Parathyroid adenoma (tissue), 2 donors: ENCODE measurements around the gene MRE11.

Experiments
- H2AFZ ChIP-seq: fragments of 300-600 bp; sonication (generic); one replicate; pipeline ENCODE4 v1.7.0; 2017; ENCODE audit warnings: antibody characterized with exemption, mild to moderate bottlenecking
- H3K27ac ChIP-seq: fragments of 300-600 bp; sonication (generic); one replicate; pipeline ENCODE4 v1.7.0; 2017
- H3K27me3 ChIP-seq: fragments of 300-600 bp; sonication (generic); one replicate; pipeline ENCODE4 v1.7.0; 2017; ENCODE audit warnings: low read length; ENCODE audit not compliant: control insufficient read depth, insufficient read depth
- H3K36me3 ChIP-seq: fragments of 300-600 bp; sonication (generic); one replicate; pipeline ENCODE4 v1.7.0; 2017; ENCODE audit warnings: low read length; ENCODE audit not compliant: control insufficient read depth, insufficient read depth
- H3K4me1 ChIP-seq: fragments of 300-600 bp; sonication (generic); one replicate; pipeline ENCODE4 v1.7.0; 2017; ENCODE audit warnings: control low read depth
- H3K4me2 ChIP-seq: fragments of 300-600 bp; sonication (generic); one replicate; pipeline ENCODE4 v1.7.0; 2017; ENCODE audit warnings: low read length
- H3K4me3 ChIP-seq: fragments of 300-600 bp; sonication (generic); one replicate; pipeline ENCODE4 v1.7.0; 2017; ENCODE audit warnings: low read depth, low read length
- H3K79me2 ChIP-seq: fragments of 300-600 bp; sonication (generic); one replicate; pipeline ENCODE4 v1.7.0; 2017; ENCODE audit warnings: control low read depth
- H3K9ac ChIP-seq: fragments of 300-600 bp; sonication (generic); one replicate; pipeline ENCODE4 v1.7.0; 2017; ENCODE audit warnings: mild to moderate bottlenecking
- H3K9me3 ChIP-seq: fragments of 300-600 bp; sonication (generic); one replicate; pipeline ENCODE4 v1.7.0; 2017; ENCODE audit warnings: low read length; ENCODE audit not compliant: control insufficient read depth
- CTCF ChIP-seq: fragments of 300-600 bp; sonication (generic); IDR thresholded peaks from one replicate; pipeline ENCODE4 v1.7.0; 2017; ENCODE audit warnings: antibody characterized with exemption, mild to moderate bottlenecking
- donor health status: primary hyperparathyroidism.

The MRE11 gene

GRCh38 chr11:94533696-94534630 lies 40.3 kb upstream of the MRE11 start:
- Histone ChIP-seq H3K4me3 (no peak overlapping the region), H3K27ac (no peak overlapping the region)
- no peak for TF ChIP-seq CTCF

GRCh38 chr11:94533206-94533605 lies 39.6 kb upstream of the MRE11 start:
- TF ChIP-seq CTCF: no peak
- Histone ChIP-seq H3K27me3 (no peaks in the 10 kb centered on the region), H2AFZ (no peak overlapping the region), H3K27ac (no peak overlapping the region), H3K4me3 (no peak overlapping the region), H3K9ac (no peak overlapping the region), H3K4me1 (no peaks in the 10 kb centered on the region), H3K9me3 (no peaks in the 10 kb centered on the region), H3K4me2 (no peak overlapping the region), H3K36me3 (no peaks in the 10 kb centered on the region), H3K79me2 (no peaks in the 10 kb centered on the region)

More at GRCh38 chr11:94533696-94534630, 40.3 kb upstream of the MRE11 start:
- H3K4me1 ChIP-seq: no peaks in the 10 kb centered on the region
- H3K27me3 ChIP-seq: no peaks in the 10 kb centered on the region
- no peaks in the 10 kb centered on the region for H3K36me3 ChIP-seq
- H3K4me2 ChIP-seq: no peak overlapping the region
- no peak overlapping the region for H3K9ac ChIP-seq
- no peaks in the 10 kb centered on the region for H3K79me2 ChIP-seq
- no peaks in the 10 kb centered on the region for H3K9me3 ChIP-seq
- no peak overlapping the region for H2AFZ ChIP-seq

- Histone ChIP-seq H3K4me2 (no peak overlapping the region), H3K9me3 (no peaks in the 10 kb centered on the region), H3K9ac (no peak overlapping the region), H3K36me3 (no peaks in the 10 kb centered on the region), H3K4me1 (no peaks in the 10 kb centered on the region), H3K27me3 (no peaks in the 10 kb centered on the region), H2AFZ (no peak overlapping the region), H3K4me3 (no peak overlapping the region), H3K79me2 (no peaks in the 10 kb centered on the region), H3K27ac (no peak overlapping the region)
- no peak for TF ChIP-seq CTCF
Measured at GRCh38 chr11:94532211-94532610, 38.6 kb upstream of the MRE11 start.

GRCh38 chr11:94528551-94528950 lies 34.9 kb upstream of the MRE11 start:
- Histone ChIP-seq H3K79me2 (no peaks in the 10 kb centered on the region), H3K9me3 (no peaks in the 10 kb centered on the region), H3K4me1 (no peaks in the 10 kb centered on the region)

More at GRCh38 chr11:94528551-94528950, 34.9 kb upstream of the MRE11 start:
- H3K9ac ChIP-seq: no peak overlapping the region
- H3K27ac ChIP-seq: no peak overlapping the region
- no peak overlapping the region for H2AFZ ChIP-seq
- no peak overlapping the region for H3K4me2 ChIP-seq
- no peak for TF ChIP-seq CTCF
- H3K36me3 ChIP-seq: no peaks in the 10 kb centered on the region
- H3K27me3 ChIP-seq: no peaks in the 10 kb centered on the region
- no peak overlapping the region for H3K4me3 ChIP-seq
